B cell (primary cell): Measurements from ENCODE around the gene PSMD8. TPM values are rescaled to one million over a fixed set of nuclear protein-coding genes. Genes with fewer than 3 reads are reported as not detected.
A peak's percentile ranks its signal among the peaks of the same experiment; 100 is the strongest.

ENCODE experiments used
- ATAC-seq: fragments of 200-7000 bp; cut with Tn5 transposase; one replicate; pipeline ENCODE4 v1.10.0; 2021; ENCODE audit warnings: low read depth, mild to moderate bottlenecking, moderate number of reproducible peaks, moderate library complexity
- CTCF ChIA-PET: fragments of 350-600 bp; sonication (Branson Sonifier 250); formaldehyde crosslinking; loops from one replicate; lab custom pipeline; 2021; ENCODE audit warnings: antibody characterized with exemption, inconsistent platforms; lab: Charles Lee
- POLR2A ChIA-PET: fragments of 350-600 bp; sonication (Branson Sonifier 250); formaldehyde crosslinking; loops from one replicate; lab custom pipeline; 2021; ENCODE audit warnings: antibody characterized with exemption; lab: Charles Lee
- DNase-seq: peaks from one replicate; pipeline ENCODE4 v3.0.0; 2013
- H2AFZ ChIP-seq: 2 replicates; pipeline ENCODE4 v1.6.1; 2012; ENCODE audit warnings: mild to moderate bottlenecking, low read depth, low read length; ENCODE audit not compliant: insufficient read depth, poor library complexity, severe bottlenecking
- H3K27ac ChIP-seq, 2 donors: 1 replicate in 1 of 2; 2 replicates in 1 of 2; pipeline ENCODE4 v1.5.1; 2012 to 2013; ENCODE audit warnings: low read length in 2 of 2, mild to moderate bottlenecking in 2 of 2, moderate library complexity in 1 of 2
- H3K27me3 ChIP-seq, 4 experiments: fragments of 200-600 bp in 1 of 4; sonication (generic) in 1 of 4; replicated peaks in 1 of 4; 1 replicate in 2 of 4; 2 replicates in 2 of 4; pipeline versions ENCODE4 v1.6.1 to v1.7.0; 2013 to 2016; ENCODE audit warnings: low read length in 3 of 4, mild to moderate bottlenecking in 2 of 4, mixed read lengths in 1 of 4, moderate library complexity in 1 of 4; ENCODE audit not compliant: insufficient read depth in 4 of 4, control insufficient read depth in 3 of 4; ENCODE audit errors: control extremely low read depth in 1 of 4
- H3K36me3 ChIP-seq, 2 experiments: replicated peaks in 1 of 2; 1 replicate in 1 of 2; 2 replicates in 1 of 2; pipeline versions ENCODE4 v1.6.1 to v1.7.1; 2013; ENCODE audit warnings: low read length in 1 of 2; ENCODE audit not compliant: insufficient read depth in 2 of 2, control insufficient read depth in 1 of 2; ENCODE audit errors: control extremely low read depth in 1 of 2, extremely low read depth in 1 of 2
- H3K4me1 ChIP-seq, 2 donors: fragments of 200-600 bp in 1 of 2; sonication (generic) in 1 of 2; 1 replicate in 1 of 2; 2 replicates in 1 of 2; pipeline versions ENCODE4 v1.5.1 to v1.6.1; 2013 to 2017; ENCODE audit warnings: low read length in 2 of 2; ENCODE audit not compliant: control insufficient read depth in 2 of 2, insufficient read depth in 2 of 2
- H3K4me2 ChIP-seq: replicated peaks from 2 replicates; pipeline ENCODE3; 2012; ENCODE audit warnings: mild to moderate bottlenecking, low read depth, low read length; ENCODE audit not compliant: poor library complexity, severe bottlenecking
- H3K4me3 ChIP-seq, 5 experiments: fragments of 200-600 bp in 1 of 5; sonication (generic) in 1 of 5; 1 replicate in 3 of 5; 2 replicates in 2 of 5; pipeline versions ENCODE4 v1.5.1 to v1.7.0; 2011 to 2016; ENCODE audit warnings: low read length in 4 of 5, mild to moderate bottlenecking in 4 of 5, low read depth in 2 of 5, control low read depth in 1 of 5, moderate library complexity in 1 of 5; ENCODE audit not compliant: insufficient read depth in 1 of 5; ENCODE audit errors: control extremely low read depth in 1 of 5, extremely low read depth in 1 of 5
- H3K79me2 ChIP-seq: fragments of 200-600 bp; sonication (generic); one replicate; pipeline ENCODE4 v1.6.0; 2016; ENCODE audit warnings: low read length; ENCODE audit not compliant: control insufficient read depth, insufficient read depth
- H3K9ac ChIP-seq: fragments of 200-600 bp; sonication (generic); 2 replicates; pipeline ENCODE4 v1.6.1; 2017; ENCODE audit warnings: mild to moderate bottlenecking, low read length, moderate library complexity
- H3K9me3 ChIP-seq, 3 donors: one replicate each; pipeline versions ENCODE4 v1.6.1 to v1.7.1; 2013; ENCODE audit warnings: low read length in 2 of 3; ENCODE audit not compliant: control insufficient read depth in 2 of 3, insufficient read depth in 1 of 3; ENCODE audit errors: control extremely low read depth in 1 of 3
- H4K20me1 ChIP-seq: 2 replicates; pipeline ENCODE4 v1.6.0; 2012; ENCODE audit warnings: mild to moderate bottlenecking, low read length; ENCODE audit not compliant: insufficient read depth, control insufficient read depth, poor library complexity, severe bottlenecking
- H3K27ac Mint-ChIP-seq: one replicate; pipeline ENCODE4 v1.8.0; 2021; ENCODE audit warnings: mixed read lengths
- H3K27me3 Mint-ChIP-seq: one replicate; pipeline ENCODE4 v1.8.0; 2021; ENCODE audit warnings: mixed read lengths
- H3K4me1 Mint-ChIP-seq: one replicate; pipeline ENCODE4 v1.8.0; 2021; ENCODE audit warnings: mixed read lengths
- H3K4me3 Mint-ChIP-seq: one replicate; pipeline ENCODE4 v1.8.0; 2021; ENCODE audit warnings: mixed read lengths
- H3K9me3 Mint-ChIP-seq: one replicate; pipeline ENCODE4 v1.8.0; 2022; ENCODE audit warnings: mixed read lengths; ENCODE audit not compliant: insufficient read depth
- EZH2 ChIP-seq: IDR thresholded peaks from 2 replicates; pipeline ENCODE4 v1.6.1; 2012; ENCODE audit warnings: borderline replicate concordance, low read depth, mild to moderate bottlenecking, moderate library complexity, low read length; ENCODE audit not compliant: insufficient read depth, poor library complexity, severe bottlenecking
- WGBS: methylation state at CpG from one replicate; pipeline ENCODE4 v1.1.5; 2013; ENCODE audit warnings: missing lambda C conversion rate; ENCODE audit not compliant: insufficient coverage; 5-methylcytosine and 5-hydroxymethylcytosine counted together
- intact Hi-C: fragments of 100-400 bp; cut with micrococcal nuclease; formaldehyde crosslinking; loops from one replicate; pipeline ENCODE4 v1.10.0; 2022
- polyA plus RNA-seq: library from polyadenylated mRNA; depleted of rRNA; stranded (reverse); fragments of >200 nt; gene quantifications from 2 replicates; pipeline ENCODE4 v1.2.3, GENCODE V29; 2012
- total RNA-seq, 2 donors: library from RNA; stranded (reverse); fragments of 120-200 nt in 1 of 2; gene quantifications; 1 replicate in 1 of 2; 2 replicates in 1 of 2; pipeline versions ENCODE4 v1.2.3 to v1.2.4, GENCODE V29; 2013 to 2022
- TF ChIP-seq, protein P1 (sequence below): fragments of 200-600 bp; IDR thresholded peaks from one replicate; pipeline ENCODE4 v1.8.0; 2022; ENCODE audit warnings: antibody characterized with exemption, mild to moderate bottlenecking

Gene PSMD8
- total and polyA plus RNA-seq, 2 donors (not counting 1 experiment from before 2014, with no cell fraction given) = 88.1 to 122 TPM

DNA sequence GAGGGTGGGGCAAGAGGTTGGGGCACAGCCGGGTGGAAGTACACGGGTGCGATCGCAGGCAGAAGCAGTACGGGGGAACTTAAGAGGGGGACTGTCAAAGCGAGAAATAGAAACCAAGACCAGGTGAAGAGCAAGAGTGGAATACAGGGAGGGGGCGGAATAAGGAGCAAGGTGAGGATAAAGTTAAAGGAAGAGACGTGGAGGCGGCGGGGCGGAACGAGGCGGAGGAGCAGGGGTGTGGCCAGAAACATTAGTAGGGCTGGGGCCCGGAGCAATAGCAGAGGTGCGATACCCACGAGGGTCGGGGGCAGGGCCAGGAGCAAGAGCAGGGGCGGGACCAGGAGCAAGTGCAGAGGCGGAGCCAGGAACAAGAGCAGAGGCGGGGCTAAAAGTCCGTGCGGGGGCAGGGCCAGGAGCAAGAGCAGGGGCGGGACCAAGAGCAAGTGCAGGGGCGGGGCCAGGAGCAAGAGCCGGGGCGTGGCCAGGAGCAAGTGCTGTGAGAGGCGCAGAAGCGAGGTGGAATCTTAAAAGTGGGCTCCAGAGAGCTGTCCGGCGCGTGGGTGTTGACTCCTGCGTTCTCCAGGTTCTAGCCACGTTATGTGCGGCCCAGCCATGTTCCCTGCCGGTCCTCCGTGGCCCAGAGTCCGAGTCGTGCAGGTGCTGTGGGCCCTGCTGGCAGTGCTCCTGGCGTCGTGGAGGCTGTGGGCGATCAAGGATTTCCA is 37.6 kb upstream of the PSMD8 start:
- TF ChIP-seq, protein P1, sequence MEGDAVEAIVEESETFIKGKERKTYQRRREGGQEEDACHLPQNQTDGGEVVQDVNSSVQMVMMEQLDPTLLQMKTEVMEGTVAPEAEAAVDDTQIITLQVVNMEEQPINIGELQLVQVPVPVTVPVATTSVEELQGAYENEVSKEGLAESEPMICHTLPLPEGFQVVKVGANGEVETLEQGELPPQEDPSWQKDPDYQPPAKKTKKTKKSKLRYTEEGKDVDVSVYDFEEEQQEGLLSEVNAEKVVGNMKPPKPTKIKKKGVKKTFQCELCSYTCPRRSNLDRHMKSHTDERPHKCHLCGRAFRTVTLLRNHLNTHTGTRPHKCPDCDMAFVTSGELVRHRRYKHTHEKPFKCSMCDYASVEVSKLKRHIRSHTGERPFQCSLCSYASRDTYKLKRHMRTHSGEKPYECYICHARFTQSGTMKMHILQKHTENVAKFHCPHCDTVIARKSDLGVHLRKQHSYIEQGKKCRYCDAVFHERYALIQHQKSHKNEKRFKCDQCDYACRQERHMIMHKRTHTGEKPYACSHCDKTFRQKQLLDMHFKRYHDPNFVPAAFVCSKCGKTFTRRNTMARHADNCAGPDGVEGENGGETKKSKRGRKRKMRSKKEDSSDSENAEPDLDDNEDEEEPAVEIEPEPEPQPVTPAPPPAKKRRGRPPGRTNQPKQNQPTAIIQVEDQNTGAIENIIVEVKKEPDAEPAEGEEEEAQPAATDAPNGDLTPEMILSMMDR = no peak
- no peak for TF ChIP-seq EZH2
- Histone ChIP-seq H3K79me2 (peaks cover 6% of the 10 kb centered on the region), H3K9me3 (no peaks in the 10 kb centered on the region), H3K4me2 (peak overlapping the region; percentile 89), H3K27ac (peak overlapping the region; percentile 89 to 95), H3K36me3 (no peaks in the 10 kb centered on the region), H3K9ac (peak overlapping the region; percentile 78), H3K4me3 (peak overlapping the region; percentile 52 to 85 (median 80)), H2AFZ (peak overlapping the region; percentile 87), H3K4me1 (peaks cover 5 to 11% of the 10 kb centered on the region in 2 donors), H3K27me3 (no peaks in the 10 kb centered on the region), H4K20me1 (no peaks in the 10 kb centered on the region)
- intact Hi-C loops = loop anchor here (1.0 to 10.0 kb wide), 10 partner anchors 26 to 1259 kb away; partner anchors contain the start of genes FAM98C, GGN, PSMD8 and SIPA1L3
- ATAC-seq = peak; percentile 69
- Mint-ChIP-seq H3K4me3 (peak overlapping the region; percentile 97), H3K9me3 (no peaks in the 10 kb centered on the region), H3K27me3 (no peaks in the 10 kb centered on the region), H3K27ac (peak overlapping the region; percentile 97), H3K4me1 (peaks cover 13% of the 10 kb centered on the region)
- DNase-seq = peak; percentile 97
- ChIA-PET CTCF (interaction anchor here (0.9 to 2.9 kb wide), 7 partner anchors 37 to 434 kb away, joined by 3 to 21 read pairs (median 9); partner anchors contain the start of genes FAM98C, PSMD8 and SPINT2), POLR2A (interaction anchor here (0.6 to 2.5 kb wide), 4 partner anchors 37 to 430 kb away, joined by 3 to 14 read pairs (median 7); partner anchors contain the start of genes PSMD8, SIPA1L3, SPINT2 and WDR87)
- 4% methylated on average over 41 of the region's 41 CpGs for WGBS

DNA sequence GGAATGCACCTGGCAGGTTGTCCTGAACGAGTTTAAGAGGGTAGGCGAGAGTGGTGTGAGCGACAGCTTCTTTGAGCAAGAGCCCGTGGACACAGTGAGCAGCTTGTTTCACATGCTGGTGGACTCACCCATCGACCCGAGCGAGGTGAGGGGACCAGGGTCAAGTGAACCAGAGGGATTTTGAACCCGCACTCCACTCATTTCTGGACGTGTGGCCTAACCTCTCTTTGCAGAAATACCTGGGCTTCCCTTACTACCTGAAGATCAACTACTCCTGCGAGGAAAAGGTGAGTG is 37.1 kb upstream of the PSMD8 start:
- ATAC-seq (no peak), DNase-seq (no peak)
- H3K79me2 ChIP-seq = peaks cover 6% of the 10 kb centered on the region
- Mint-ChIP-seq H3K27me3 (no peaks in the 10 kb centered on the region), H3K9me3 (no peaks in the 10 kb centered on the region), H3K4me1 (peaks cover 13% of the 10 kb centered on the region), H3K27ac (peak overlapping the region; percentile 97), H3K4me3 (peak overlapping the region; percentile 97)
- POLR2A ChIA-PET = interaction anchor here (0.6 to 2.5 kb wide), 3 partner anchors 37 to 74 kb away, joined by 3 to 11 read pairs (median 4); partner anchors contain the start of genes PSMD8 and SPINT2
- H3K36me3 ChIP-seq = no peaks in the 10 kb centered on the region
- CTCF ChIA-PET = interaction anchor here (0.9 to 2.2 kb wide), 4 partner anchors 37 to 105 kb away, joined by 3 to 10 read pairs (median 4); partner anchors contain the start of genes FAM98C and PSMD8
- H2AFZ ChIP-seq = peak overlapping the region; percentile 87
- no peaks in the 10 kb centered on the region for H3K9me3 ChIP-seq
- H3K9ac ChIP-seq = peak overlapping the region; percentile 78
- TF ChIP-seq, protein P1 = no peak
- TF ChIP-seq EZH2 = no peak
- H3K27me3 ChIP-seq = no peaks in the 10 kb centered on the region
- peak overlapping the region; percentile 89 for H3K4me2 ChIP-seq
- peak overlapping the region; percentile 36 to 89 for H3K27ac ChIP-seq
- H3K4me1 ChIP-seq = peaks cover 5 to 11% of the 10 kb centered on the region in 2 donors
- no peaks in the 10 kb centered on the region for H4K20me1 ChIP-seq
- peak overlapping the region; percentile 36 to 82 (median 63) for H3K4me3 ChIP-seq
- 61% methylated on average over 9 of the region's 10 CpGs for WGBS
- intact Hi-C loops = loop anchor here (5.0 to 10.0 kb wide), 4 partner anchors 560 to 1260 kb away; partner anchors contain the start of genes ZNF383, ZNF420, ZNF573 and ZNF585B
